GM21381 (cell line): ENCODE measurements around the gene GGT6.
"Not testable (repeated sequence)": the region's sequence is repeated elsewhere in the genome, so short reads cannot be mapped to it uniquely, and the experiment has no call there.

ENCODE experiments used
- ATAC-seq: cut with Tn5 transposase; IDR thresholded peaks from one replicate; pipeline ENCODE4 v1.9.1; 2021; ENCODE audit warnings: mild to moderate bottlenecking, moderate library complexity; ENCODE audit not compliant: unreplicated experiment

GGT6 gene, protein sequence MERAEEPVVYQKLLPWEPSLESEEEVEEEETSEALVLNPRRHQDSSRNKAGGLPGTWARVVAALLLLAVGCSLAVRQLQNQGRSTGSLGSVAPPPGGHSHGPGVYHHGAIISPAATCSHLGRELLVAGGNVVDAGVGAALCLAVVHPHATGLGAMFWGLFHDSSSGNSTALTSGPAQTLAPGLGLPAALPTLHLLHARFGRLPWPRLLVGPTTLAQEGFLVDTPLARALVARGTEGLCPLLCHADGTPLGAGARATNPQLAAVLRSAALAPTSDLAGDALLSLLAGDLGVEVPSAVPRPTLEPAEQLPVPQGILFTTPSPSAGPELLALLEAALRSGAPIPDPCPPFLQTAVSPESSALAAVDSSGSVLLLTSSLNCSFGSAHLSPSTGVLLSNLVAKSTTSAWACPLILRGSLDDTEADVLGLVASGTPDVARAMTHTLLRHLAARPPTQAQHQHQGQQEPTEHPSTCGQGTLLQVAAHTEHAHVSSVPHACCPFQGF

GRCh38 chr17:4560421-4560820, at the start of gene GGT6:
TSS of gene GGT6 (minus strand) at chr17:4560577. CDS start at chr17:4560521, 56 bp downstream.
- no peak for ATAC-seq

DNA sequence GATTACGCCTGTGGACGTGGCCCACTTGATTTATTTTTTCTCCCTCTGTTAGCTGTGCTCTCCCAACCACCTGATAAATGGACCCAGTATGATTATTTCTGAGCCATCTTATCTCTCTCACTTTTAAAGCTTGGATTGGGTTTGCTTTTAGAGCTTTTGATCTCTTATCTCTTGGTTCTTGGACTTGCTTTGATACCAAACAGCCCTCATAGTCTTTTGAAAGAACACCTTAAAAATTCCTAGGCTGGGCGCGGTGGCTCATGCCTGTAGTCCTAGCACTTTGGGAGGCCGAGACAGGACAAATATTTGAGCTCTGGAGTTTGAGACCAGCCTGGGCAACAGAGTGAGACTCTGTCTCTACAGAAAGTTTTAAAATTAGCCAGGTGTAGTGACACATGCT, 49.8 kb upstream of the GGT6 start:
- no peak for ATAC-seq

DNA sequence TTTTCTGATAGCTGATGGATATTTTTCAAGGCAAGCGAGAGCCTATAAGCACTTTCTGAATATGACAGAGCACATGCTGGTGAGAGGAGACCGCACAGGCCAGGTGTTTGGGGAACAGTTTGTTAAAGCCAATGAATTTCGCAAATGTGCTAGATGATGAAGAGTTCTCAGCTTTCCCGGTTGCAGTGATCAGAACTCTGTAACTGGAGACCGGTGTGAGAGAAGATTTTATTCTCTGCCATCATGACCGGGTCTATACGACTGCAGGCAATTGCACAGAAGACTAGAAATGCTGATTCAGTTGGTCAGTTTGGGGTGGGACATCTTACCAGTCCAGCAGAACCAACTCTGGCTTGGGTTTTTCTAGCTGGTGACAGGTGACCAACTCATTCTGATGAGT, 49.4 kb upstream of the GGT6 start:
- ATAC-seq: no peak

GRCh38 chr17:4607773-4608187, 47.4 kb upstream of the GGT6 start:
- ATAC-seq: no peak

DNA sequence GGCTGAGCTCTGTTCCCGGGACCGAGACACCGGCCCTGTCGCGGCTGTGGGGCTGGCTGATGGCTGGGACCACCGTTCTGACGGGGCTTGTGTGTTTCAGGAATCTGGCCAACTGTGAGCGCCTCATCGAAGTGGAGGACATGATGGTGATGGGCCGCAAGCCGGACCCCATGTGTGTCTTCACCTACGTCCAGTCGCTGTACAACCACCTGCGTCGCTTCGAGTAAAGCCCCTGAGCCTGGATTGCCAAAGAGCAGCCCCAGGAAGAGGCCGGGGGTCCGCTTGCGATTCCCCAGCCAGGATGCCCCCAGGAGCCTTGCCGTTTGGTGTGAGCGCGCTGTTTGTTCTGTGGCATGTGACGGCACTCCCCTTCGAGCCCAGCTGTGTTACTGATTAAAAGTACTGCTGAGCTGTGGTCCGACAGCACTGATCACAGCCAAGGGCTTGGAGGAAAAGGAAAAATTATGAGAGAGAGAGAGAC, 46.9 kb upstream of the GGT6 start:
- no peak for ATAC-seq

- ATAC-seq: no peak
Measured at GRCh38 chr17:4605826-4606225, 45.4 kb upstream of the GGT6 start.

DNA sequence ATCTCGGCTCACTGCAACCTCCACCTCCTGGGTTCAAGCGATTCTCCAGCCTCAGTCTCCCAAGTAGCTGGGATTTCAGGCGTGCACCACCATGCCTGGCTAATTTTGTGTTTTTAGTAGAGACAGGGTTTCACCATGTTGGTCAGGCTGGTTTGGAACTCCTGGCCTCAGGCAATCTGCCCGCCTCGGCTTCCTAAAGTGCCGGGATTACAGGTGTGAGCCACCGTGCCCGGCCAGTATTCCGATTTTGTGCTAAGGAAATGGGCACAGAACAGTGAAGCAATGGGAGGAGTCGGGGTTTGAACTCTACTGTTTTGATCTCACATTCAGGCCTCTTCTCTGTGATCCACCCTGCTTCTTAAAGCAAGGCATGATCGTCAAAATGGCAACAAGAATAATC, 44.4 kb upstream of the GGT6 start:
- ATAC-seq: not testable (repeated sequence)

DNA sequence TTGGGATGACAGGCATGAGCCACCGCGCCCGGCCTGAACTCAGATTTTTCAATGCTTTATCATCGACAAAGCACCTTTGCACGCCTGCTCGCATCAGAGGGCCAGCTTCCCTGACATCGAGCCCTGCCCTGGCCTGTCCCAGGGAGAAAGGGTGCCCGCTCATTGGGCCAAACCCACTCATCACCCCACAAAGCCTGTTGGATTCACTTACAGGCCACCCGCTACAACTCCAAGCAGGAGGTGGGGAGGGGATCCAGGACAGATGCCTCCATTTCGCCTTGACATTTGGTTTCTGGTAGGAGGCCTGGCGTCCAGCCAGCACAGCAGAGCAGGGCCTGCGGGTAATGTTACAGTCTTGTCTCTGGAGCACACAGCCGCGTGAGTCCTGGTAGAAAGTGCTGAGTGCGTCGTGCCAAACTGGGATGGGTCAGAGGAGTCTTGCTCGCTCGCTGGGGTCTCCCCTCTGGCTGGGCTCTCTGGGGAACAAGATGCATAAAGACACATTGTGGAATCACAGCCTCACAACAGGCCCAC, 43.8 kb upstream of the GGT6 start:
- no peak for ATAC-seq

- ATAC-seq: no peak
Measured at GRCh38 chr17:4602041-4602440, 41.7 kb upstream of the GGT6 start.

- no peak for ATAC-seq
Measured at GRCh38 chr17:4601326-4601725, 40.9 kb upstream of the GGT6 start.

DNA sequence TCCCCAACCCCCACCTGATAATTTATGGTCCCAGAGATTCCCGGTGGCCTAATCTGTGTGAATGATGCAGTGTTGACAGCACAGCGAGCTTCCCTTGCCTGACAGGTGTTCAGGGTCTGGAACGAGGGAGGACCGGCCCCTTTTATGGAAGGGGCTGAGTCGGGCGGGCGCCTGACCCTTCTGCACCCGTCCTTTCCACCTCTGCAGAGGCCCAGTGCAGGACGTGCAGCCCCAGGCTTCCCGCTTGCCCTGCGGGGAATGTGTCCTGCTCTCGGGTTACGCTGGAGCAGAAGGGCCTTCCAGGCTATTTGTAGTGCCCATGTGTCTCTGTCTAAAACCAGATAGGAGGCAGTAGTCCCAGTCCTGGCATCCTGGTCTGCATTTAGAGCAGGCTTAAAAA, 40.2 kb upstream of the GGT6 start:
- no peak for ATAC-seq

GRCh38 chr17:4599505-4600281, 39.3 kb upstream of the GGT6 start:
- ATAC-seq: no peak

- no peak for ATAC-seq
Measured at GRCh38 chr17:4598776-4599504, 38.6 kb upstream of the GGT6 start.

GRCh38 chr17:4597975-4598374, 37.6 kb upstream of the GGT6 start:
- ATAC-seq: no peak

- no peak for ATAC-seq
Measured at GRCh38 chr17:4596636-4597380, 36.4 kb upstream of the GGT6 start.

- not testable (repeated sequence) for ATAC-seq
Measured at GRCh38 chr17:4595685-4596342, 35.4 kb upstream of the GGT6 start.

GRCh38 chr17:4594931-4595684, 34.7 kb upstream of the GGT6 start:
- ATAC-seq: no peak

GRCh38 chr17:4594406-4594805, 34.0 kb upstream of the GGT6 start:
- no peak for ATAC-seq

- ATAC-seq: no peak
Measured at GRCh38 chr17:4593021-4593421, 32.6 kb upstream of the GGT6 start.
